ENCODE results near the gene CCDC6. TPM values are rescaled to one million over a fixed set of nuclear protein-coding genes. Genes with fewer than 3 reads are reported as not detected.
"Not testable (repeated sequence)": the region's sequence is repeated elsewhere in the genome, so short reads cannot be mapped to it uniquely, and the experiment has no call there.

The CCDC6 gene
- total RNA-seq, 4 donors from 2014 or later, result 59.3 to 79.3 (median 64.8) TPM

DNA sequence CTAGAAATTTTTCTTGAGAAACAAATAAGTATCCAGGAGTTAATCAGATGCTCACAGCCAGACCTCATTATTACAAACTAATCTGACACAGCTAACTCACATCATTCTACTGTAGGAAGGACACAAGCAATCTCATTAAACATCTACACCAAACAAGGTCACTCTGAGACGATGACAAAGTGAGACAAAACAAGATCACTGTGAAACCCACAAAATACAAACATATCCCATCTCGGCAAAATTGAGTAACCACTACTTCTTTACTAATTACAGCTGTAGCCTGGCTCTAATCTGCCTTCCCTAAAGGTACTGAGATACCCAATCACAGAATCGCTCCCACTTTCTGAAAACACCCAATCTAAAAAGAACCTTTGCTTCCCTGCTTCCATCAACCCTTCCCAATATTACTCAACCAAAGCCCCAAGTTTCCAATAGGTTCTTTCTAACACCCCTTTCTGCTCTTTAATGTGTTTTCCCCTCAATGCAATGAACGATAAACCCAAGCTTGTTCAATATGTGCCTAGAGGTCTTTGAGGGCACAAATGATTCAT, 26.9 kb downstream of the CCDC6 start:
- Histone ChIP-seq H3K4me1 (peaks cover 23 to 42% of the 10 kb centered on the region in 2 donors), H3K27me3 (no peaks in the 10 kb centered on the region), H3K4me3 (replicated peaks in 1 of 3) (no peak overlapping the region), H3K9me3 (no peaks in the 10 kb centered on the region), H3K36me3 (no peaks in the 10 kb centered on the region), H3K27ac (no peak overlapping the region)
- TF ChIP-seq, protein P1, sequence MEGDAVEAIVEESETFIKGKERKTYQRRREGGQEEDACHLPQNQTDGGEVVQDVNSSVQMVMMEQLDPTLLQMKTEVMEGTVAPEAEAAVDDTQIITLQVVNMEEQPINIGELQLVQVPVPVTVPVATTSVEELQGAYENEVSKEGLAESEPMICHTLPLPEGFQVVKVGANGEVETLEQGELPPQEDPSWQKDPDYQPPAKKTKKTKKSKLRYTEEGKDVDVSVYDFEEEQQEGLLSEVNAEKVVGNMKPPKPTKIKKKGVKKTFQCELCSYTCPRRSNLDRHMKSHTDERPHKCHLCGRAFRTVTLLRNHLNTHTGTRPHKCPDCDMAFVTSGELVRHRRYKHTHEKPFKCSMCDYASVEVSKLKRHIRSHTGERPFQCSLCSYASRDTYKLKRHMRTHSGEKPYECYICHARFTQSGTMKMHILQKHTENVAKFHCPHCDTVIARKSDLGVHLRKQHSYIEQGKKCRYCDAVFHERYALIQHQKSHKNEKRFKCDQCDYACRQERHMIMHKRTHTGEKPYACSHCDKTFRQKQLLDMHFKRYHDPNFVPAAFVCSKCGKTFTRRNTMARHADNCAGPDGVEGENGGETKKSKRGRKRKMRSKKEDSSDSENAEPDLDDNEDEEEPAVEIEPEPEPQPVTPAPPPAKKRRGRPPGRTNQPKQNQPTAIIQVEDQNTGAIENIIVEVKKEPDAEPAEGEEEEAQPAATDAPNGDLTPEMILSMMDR (IDR thresholded peaks at IDR 0.05), result no peak
- no peak for TF ChIP-seq POLR2A (IDR thresholded peaks at IDR 0.05)
- intact Hi-C loops (cut with DNase I), result no loop called here
- no peak for DNase-seq
- WGBS, 2 donors, result 87 to 88% methylated on average over 4 of the region's 4 CpGs

DNA sequence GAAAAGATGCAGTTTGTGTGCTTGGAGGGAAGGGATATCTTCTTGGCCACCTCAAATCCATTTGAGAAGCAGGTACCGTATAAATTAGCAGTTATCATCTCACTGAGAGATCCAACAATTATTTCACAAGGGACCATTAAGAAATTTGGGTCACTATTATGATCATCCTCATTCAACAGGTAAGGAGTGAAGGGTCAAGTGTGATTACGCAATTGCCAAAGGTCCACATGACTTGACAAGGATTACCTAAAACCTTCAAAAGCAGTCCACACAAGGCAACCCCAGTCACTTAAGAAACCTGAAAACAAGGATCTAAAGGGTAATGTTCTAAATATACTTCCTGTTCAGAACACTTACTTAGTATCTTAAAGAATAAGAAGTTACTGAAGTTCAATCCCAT, 27.4 kb downstream of the CCDC6 start:
- no peak overlapping the region for H3K4me3 ChIP-seq (replicated peaks in 1 of 3)
- WGBS, 2 donors, result 98 to 100% methylated on average over 2 of the region's 2 CpGs
- no peaks in the 10 kb centered on the region for H3K36me3 ChIP-seq
- TF ChIP-seq POLR2A (IDR thresholded peaks at IDR 0.05), result no peak
- TF ChIP-seq, protein P1 (IDR thresholded peaks at IDR 0.05), result no peak
- DNase-seq, result peak in 1 of 2 donors; percentile 15
- intact Hi-C loops (cut with DNase I), result no loop called here
- no peaks in the 10 kb centered on the region for H3K9me3 ChIP-seq
- peaks cover 21 to 38% of the 10 kb centered on the region in 2 donors for H3K4me1 ChIP-seq
- no peak overlapping the region for H3K27ac ChIP-seq
- H3K27me3 ChIP-seq, result no peaks in the 10 kb centered on the region

DNA sequence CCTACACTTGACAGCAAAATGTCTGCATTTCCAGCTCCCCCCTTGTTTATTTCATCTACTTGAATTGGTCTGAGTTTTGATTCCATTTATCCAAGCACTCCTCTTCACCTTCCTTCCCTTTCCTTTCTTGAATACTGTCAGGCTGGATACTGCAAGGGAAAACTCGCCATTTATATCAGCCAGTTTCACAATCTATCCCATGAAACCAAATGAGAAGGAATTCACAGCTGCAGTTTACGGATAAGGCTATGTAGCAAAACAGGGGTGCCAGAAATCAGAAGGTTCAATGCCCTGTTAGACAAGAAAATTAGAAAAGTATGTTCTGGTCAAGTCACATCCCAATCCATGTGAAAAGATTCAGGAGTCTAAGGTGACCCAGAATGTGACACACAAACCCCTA, 28.1 kb downstream of the CCDC6 start:
- DNase-seq, result no peak
- Histone ChIP-seq H3K9me3 (no peaks in the 10 kb centered on the region), H3K4me1 (peaks cover 21 to 42% of the 10 kb centered on the region in 2 donors), H3K4me3 (replicated peaks in 1 of 3) (no peak overlapping the region), H3K27ac (no peak overlapping the region), H3K36me3 (no peaks in the 10 kb centered on the region), H3K27me3 (no peaks in the 10 kb centered on the region)
- 94 to 98% methylated on average over 2 of the region's 2 CpGs for WGBS, 2 donors
- no peak for TF ChIP-seq POLR2A (IDR thresholded peaks at IDR 0.05)
- TF ChIP-seq, protein P1 (IDR thresholded peaks at IDR 0.05), result no peak
- intact Hi-C loops (cut with DNase I), result no loop called here

DNA sequence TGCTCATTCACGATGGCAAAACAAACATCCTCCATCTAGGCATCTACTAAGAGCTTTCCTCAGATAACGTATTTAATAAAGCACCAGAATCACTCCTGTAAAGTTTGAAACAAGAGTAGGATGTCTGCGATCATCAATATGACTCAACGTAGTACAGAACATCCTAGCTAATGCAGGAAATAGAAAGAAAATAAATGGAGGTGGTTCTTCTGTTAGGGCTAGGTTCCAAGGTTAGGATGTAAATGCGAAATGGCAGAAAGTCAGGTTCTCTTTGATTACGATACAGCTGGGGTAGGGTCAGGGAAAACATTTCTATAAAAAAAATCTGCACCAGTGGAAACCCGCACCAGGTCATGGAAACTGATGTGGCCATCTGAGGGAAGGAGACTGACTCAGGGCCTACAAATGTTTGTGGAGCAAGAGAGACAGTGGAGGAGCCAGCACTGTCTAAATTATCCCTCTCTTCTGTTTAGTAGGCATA, 29.1 kb downstream of the CCDC6 start:
- Histone ChIP-seq H3K36me3 (no peaks in the 10 kb centered on the region), H3K4me3 (replicated peaks in 1 of 3) (no peak overlapping the region), H3K27me3 (no peaks in the 10 kb centered on the region), H3K4me1 (peaks cover 21 to 46% of the 10 kb centered on the region in 2 donors), H3K27ac (no peak overlapping the region), H3K9me3 (no peaks in the 10 kb centered on the region)
- intact Hi-C loops (cut with DNase I), result no loop called here
- 84 to 85% methylated on average over 7 of the region's 7 CpGs for WGBS, 2 donors
- no peak for DNase-seq
- TF ChIP-seq, protein P1 (IDR thresholded peaks at IDR 0.05), result no peak
- no peak for TF ChIP-seq POLR2A (IDR thresholded peaks at IDR 0.05)

DNA sequence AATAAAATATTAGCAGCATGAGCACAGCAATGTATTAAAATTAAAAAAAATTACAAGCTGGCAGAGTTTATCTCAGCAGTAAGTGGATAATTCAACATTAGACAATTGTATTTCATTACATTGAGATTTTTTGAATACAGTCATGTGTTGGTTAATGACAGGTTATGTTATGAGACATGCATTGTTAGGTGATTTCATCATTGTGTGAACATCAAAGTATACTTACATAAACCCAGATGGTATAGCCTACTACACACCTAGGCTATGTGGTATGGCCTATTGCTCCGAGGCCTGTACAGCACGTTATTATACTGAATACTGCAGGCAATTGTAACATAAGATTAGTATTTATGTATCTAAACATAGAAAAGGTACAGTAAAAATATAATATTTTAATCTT, 29.7 kb downstream of the CCDC6 start:
- Histone ChIP-seq H3K4me1 (peaks cover 21 to 49% of the 10 kb centered on the region in 2 donors), H3K4me3 (replicated peaks in 1 of 3) (no peak overlapping the region), H3K27ac (no peak overlapping the region), H3K36me3 (no peaks in the 10 kb centered on the region), H3K27me3 (no peaks in the 10 kb centered on the region), H3K9me3 (no peaks in the 10 kb centered on the region)
- WGBS, 2 donors, result 89 to 92% methylated on average over 2 of the region's 2 CpGs
- TF ChIP-seq, protein P1 (IDR thresholded peaks at IDR 0.05), result no peak
- no peak for TF ChIP-seq POLR2A (IDR thresholded peaks at IDR 0.05)
- DNase-seq, result no peak
- intact Hi-C loops (cut with DNase I), result no loop called here

DNA sequence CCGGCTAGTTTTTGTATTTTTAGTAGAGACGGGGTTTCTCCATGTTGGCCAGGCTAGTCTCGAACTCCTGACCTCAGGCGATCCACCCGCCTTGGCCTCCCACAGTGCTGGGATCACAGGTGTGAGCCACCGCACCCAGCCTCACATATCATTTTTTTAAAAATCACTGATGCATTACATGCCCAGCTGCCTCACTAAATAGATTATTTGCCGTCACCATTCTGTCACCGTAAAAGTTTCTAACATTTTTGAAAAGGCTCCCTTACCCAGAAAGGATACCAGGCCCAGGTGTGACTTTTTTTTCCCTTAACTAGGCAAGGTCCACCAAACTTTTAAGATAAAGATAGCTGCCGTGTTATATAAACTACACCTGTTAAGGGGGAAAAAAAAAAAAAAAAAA, 30.1 kb downstream of the CCDC6 start:
- WGBS, 2 donors, result 74 to 81% methylated on average over 9 of the region's 9 CpGs
- DNase-seq; H3K27me3 ChIP-seq; intact Hi-C loops (cut with DNase I); H3K9me3 ChIP-seq; H3K27ac ChIP-seq; H3K36me3 ChIP-seq; H3K4me3 ChIP-seq (replicated peaks in 1 of 3): not testable (repeated sequence)
- peaks cover 21 to 47% of the 10 kb centered on the region in 2 donors for H3K4me1 ChIP-seq
